ENCODE data around the gene HSPA12B. TPM values are rescaled to one million over a fixed set of nuclear protein-coding genes. Genes with fewer than 3 reads are reported as not detected.

The HSPA12B gene
- total and polyA plus RNA-seq, 2 of the 13 experiments (the other 11 are each of a cell fraction or from before 2014, with no cell fraction given): 0.01 TPM; not detected in 1

- TF ChIP-seq RFX3 (CRISPR knock-in tag; IDR thresholded peaks at IDR 0.05): no peak
- peak; percentile 41 for TF ChIP-seq SPEN (CRISPR knock-in tag; IDR thresholded peaks at IDR 0.05; ENCODE audit: low read depth)
- TF ChIP-seq SP4 (CRISPR knock-in tag; IDR thresholded peaks at IDR 0.05): peak; percentile 65; the same call in 1 of the 2 replicates
- TF ChIP-seq ZEB1 (IDR thresholded peaks at IDR 0.05; ENCODE audit: insufficient replicate concordance, low read depth): no peak
- 0 out of 2 replicates have a peak, but pooled peaks have one; percentile 69 for TF ChIP-seq ZFP37 (CRISPR knock-in tag; IDR thresholded peaks at IDR 0.05; ENCODE audit: borderline replicate concordance)
- no peak for TF ChIP-seq HMGA1 (CRISPR knock-in tag; conservative IDR thresholded peaks at IDR 0.05)
- TF ChIP-seq CREBL2 (CRISPR knock-in tag; IDR thresholded peaks at IDR 0.05; ENCODE audit: borderline replicate concordance): no peak
- TF ChIP-seq NR2F6 (IDR thresholded peaks at IDR 0.05): no peak
- no peak for TF ChIP-seq NR2F6 (CRISPR knock-in tag; IDR thresholded peaks at IDR 0.05)
- peak; percentile 99 for TF ChIP-seq ZNF687 (CRISPR knock-in tag; IDR thresholded peaks at IDR 0.05)
- no peak for TF ChIP-seq FOXP1 (IDR thresholded peaks at IDR 0.05)
- no peak for TF ChIP-seq FOXP1 (CRISPR knock-in tag; IDR thresholded peaks at IDR 0.05)
- TF ChIP-seq TCF7L2 (IDR thresholded peaks at IDR 0.05; ENCODE audit: low read depth, low read length): no peak
- peak; percentile 69; the same call in 1 of the 2 replicates for TF ChIP-seq KDM5B (CRISPR knock-in tag; IDR thresholded peaks at IDR 0.05; ENCODE audit: borderline replicate concordance)
- TF ChIP-seq ZBTB26 (CRISPR knock-in tag; IDR thresholded peaks at IDR 0.05; ENCODE audit: borderline replicate concordance): peak; percentile 75
- TF ChIP-seq ZNF256 (CRISPR knock-in tag; conservative IDR thresholded peaks at IDR 0.05): no peak
- TF ChIP-seq ZNF883 (CRISPR knock-in tag; IDR thresholded peaks at IDR 0.05; ENCODE audit: not compliant biosample characterization): peak; percentile 45
- no peak for TF ChIP-seq PREB (CRISPR knock-in tag; IDR thresholded peaks at IDR 0.05)
- peak; percentile 21; the same call in 1 of the 2 replicates for TF ChIP-seq SMAD1 (CRISPR knock-in tag; IDR thresholded peaks at IDR 0.05; ENCODE audit: borderline replicate concordance, low read depth)
- TF ChIP-seq UBTF (CRISPR knock-in tag; IDR thresholded peaks at IDR 0.05): peak; percentile 76; the same call in 1 of the 2 replicates
- TF ChIP-seq ZFX (CRISPR knock-in tag; IDR thresholded peaks at IDR 0.05; ENCODE audit: low read depth): peak; percentile 87
Measured at GRCh38 chr20:3739054-3739925, 6.8 kb downstream of the HSPA12B start (continued).

All from HepG2 (cell line).